Spleen (tissue), 11 donors: ENCODE measurements around the gene HNRNPUL1. TPM values are rescaled to one million over a fixed set of nuclear protein-coding genes. Genes with fewer than 3 reads are reported as not detected.

Experiments used
- DNase-seq: peaks from one replicate; pipeline ENCODE4 v3.0.0-alpha.2; 2020
- H3K27ac ChIP-seq, 8 donors: fragments of 200-600 bp; sonication (generic) in 7 of 8; 1 replicate in 4 of 8; 2 replicates in 4 of 8; pipeline versions ENCODE4 v1.5.0 to v1.8.0; 2016 to 2021; ENCODE audit warnings: inconsistent platforms in 4 of 8, mild to moderate bottlenecking in 4 of 8, moderate library complexity in 1 of 8
- H3K27me3 ChIP-seq, 7 donors: fragments of 200-600 bp; sonication (generic) in 6 of 7; replicated peaks in 1 of 7; 1 replicate in 4 of 7; 2 replicates in 3 of 7; pipeline versions ENCODE4 v1.5.0 to v1.8.0; 2016 to 2021; ENCODE audit warnings: inconsistent platforms in 3 of 7, mild to moderate bottlenecking in 1 of 7
- H3K36me3 ChIP-seq, 6 donors: fragments of 200-600 bp; sonication (generic) in 5 of 6; 1 replicate in 4 of 6; 2 replicates in 2 of 6; pipeline versions ENCODE4 v1.5.0 to v1.8.0; 2016 to 2021; ENCODE audit warnings: inconsistent platforms in 2 of 6
- H3K4me1 ChIP-seq, 6 donors: fragments of 200-600 bp; sonication (generic) in 5 of 6; 1 replicate in 3 of 6; 2 replicates in 3 of 6; pipeline versions ENCODE4 v1.5.0 to v1.8.0; 2016 to 2021; ENCODE audit warnings: inconsistent platforms in 3 of 6
- H3K4me3 ChIP-seq, 8 donors: fragments of 200-600 bp; sonication (generic) in 7 of 8; 1 replicate in 4 of 8; 2 replicates in 4 of 8; pipeline versions ENCODE4 v1.5.0 to v1.8.0; 2016 to 2021; ENCODE audit warnings: inconsistent platforms in 4 of 8, mild to moderate bottlenecking in 4 of 8, moderate library complexity in 2 of 8
- H3K9me3 ChIP-seq, 8 donors: fragments of 200-600 bp; sonication (generic) in 7 of 8; 1 replicate in 4 of 8; 2 replicates in 4 of 8; pipeline versions ENCODE4 v1.5.0 to v1.8.0; 2016 to 2021; ENCODE audit warnings: inconsistent platforms in 4 of 8
- POLR2A ChIP-seq, 3 donors: fragments of 450-650 bp; IDR thresholded peaks; one replicate each; pipeline ENCODE4 v1.5.1; 2017; ENCODE audit warnings: antibody characterized with exemption in 3 of 3, mild to moderate bottlenecking in 1 of 3
- POLR2AphosphoS5 ChIP-seq, 3 donors: sonication (generic); formaldehyde crosslinking; IDR thresholded peaks; one replicate each; pipeline ENCODE4 v1.5.1; 2017; ENCODE audit warnings: antibody characterized with exemption in 3 of 3
- WGBS, 5 donors: extraction: QIAGEN DNeasy Blood & Tissue Kit in 3 of 5; methylation state at CpG; one replicate each; pipeline versions ENCODE4 v1.1.5 to v1.1.7; 2013 to 2018; 5-methylcytosine and 5-hydroxymethylcytosine counted together
- intact Hi-C: fragments of 100-400 bp; cut with DNase I; formaldehyde crosslinking; loops from one replicate; pipeline ENCODE4 v1.15.0; 2023; ENCODE audit warnings: low total_unique reads
- polyA plus RNA-seq, 3 donors: library from polyadenylated mRNA; stranded (reverse); fragments of 200-250 nt; gene quantifications; one replicate each; pipeline ENCODE4 v1.2.1, GENCODE V29; 2013
- total RNA-seq, 7 donors: library from RNA; depleted of rRNA in 3 of 7; stranded (reverse); fragments of >200 nt in 3 of 7; fragmentation: NEBNext Ultra II Directional in 4 of 7; extraction: Animal tissue kit (Norgen Biotek cat#: 25700) in 4 of 7; gene quantifications; one replicate each; pipeline versions ENCODE4 v1.1.0 to v1.2.1, GENCODE V29; 2016 to 2021
- TF ChIP-seq, protein P1 (sequence below), 11 experiments: fragments of 200-600 bp in 7 of 11; fragments of 450-650 bp in 4 of 11; sonication (generic) in 4 of 11; IDR thresholded peaks in 8 of 11; conservative IDR thresholded peaks in 3 of 11; 1 replicate in 7 of 11; 2 replicates in 4 of 11; pipeline versions ENCODE4 v1.4.0 to v1.8.0; 2016 to 2021; ENCODE audit warnings: antibody characterized with exemption in 11 of 11, inconsistent platforms in 4 of 11, mild to moderate bottlenecking in 1 of 11
- donor health status: healthy with polysubstance abuse.
- donor health status: DM: no; HTN: no; CAD: no; lungs with moderate emphysema.
- donor health status: DM: no; HTN: no; CAD: no.
- donor health status: Bipolar disorder and iron deficiency.
- donor health status: healthy.
- donor health status: DM: no; HTN: no; CAD: no.
- donor health status: DM: yes; HTN: yes; CAD: no.

Gene HNRNPUL1
- total and polyA plus RNA-seq, 10 donors = 53.9 to 213 (median 164) TPM

DNA sequence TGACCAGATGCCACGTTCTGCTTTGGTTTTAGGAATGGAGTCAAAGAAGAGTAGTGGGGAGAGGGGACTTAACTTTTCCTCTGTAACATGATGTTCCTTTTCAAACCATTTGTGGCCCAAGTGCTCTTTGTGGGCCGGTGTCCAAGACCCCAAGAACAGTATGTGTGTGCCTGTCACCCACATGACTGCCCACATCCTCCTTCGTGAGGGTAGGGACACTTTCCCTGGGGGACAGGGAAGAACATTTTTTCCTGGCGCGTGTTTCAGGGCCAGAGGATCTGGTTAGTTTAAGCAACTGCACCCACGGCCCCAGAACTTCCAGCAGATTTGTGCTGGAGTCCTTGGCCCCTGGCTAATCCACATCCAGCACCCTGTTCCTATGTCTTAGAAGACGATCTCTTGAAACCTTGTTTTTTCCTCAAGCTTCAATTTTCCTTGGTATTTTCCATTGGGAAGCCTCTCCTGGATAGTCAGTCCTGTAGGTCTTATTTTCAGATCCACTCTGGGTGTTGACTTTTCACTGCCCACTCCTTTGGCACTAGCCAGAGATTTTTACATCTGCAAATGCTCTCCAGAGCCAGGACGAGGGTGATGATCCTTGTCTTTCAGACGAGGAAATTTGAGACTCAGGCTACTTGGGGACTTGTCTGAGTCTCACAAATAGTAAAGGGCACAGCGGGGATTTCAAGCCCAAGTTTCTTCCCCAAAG is 35.0 kb downstream of the HNRNPUL1 start:
- peaks cover 48 to 89% (median 82%) of the 10 kb centered on the region in 6 donors for H3K4me1 ChIP-seq
- DNase-seq = no peak
- no peaks in the 10 kb centered on the region for H3K27me3 ChIP-seq
- peak overlapping the region in 7 of 8 donors; percentile 48 to 98 (median 92) for H3K27ac ChIP-seq
- peaks cover 2 to 100% (median 83%) of the 10 kb centered on the region in 6 donors for H3K36me3 ChIP-seq
- WGBS, 5 donors = 49 to 67% (median 56%) methylated on average over 10 of the region's 10 CpGs
- intact Hi-C loops = no loop called here
- no peaks in the 10 kb centered on the region for H3K9me3 ChIP-seq
- TF ChIP-seq, protein P1, sequence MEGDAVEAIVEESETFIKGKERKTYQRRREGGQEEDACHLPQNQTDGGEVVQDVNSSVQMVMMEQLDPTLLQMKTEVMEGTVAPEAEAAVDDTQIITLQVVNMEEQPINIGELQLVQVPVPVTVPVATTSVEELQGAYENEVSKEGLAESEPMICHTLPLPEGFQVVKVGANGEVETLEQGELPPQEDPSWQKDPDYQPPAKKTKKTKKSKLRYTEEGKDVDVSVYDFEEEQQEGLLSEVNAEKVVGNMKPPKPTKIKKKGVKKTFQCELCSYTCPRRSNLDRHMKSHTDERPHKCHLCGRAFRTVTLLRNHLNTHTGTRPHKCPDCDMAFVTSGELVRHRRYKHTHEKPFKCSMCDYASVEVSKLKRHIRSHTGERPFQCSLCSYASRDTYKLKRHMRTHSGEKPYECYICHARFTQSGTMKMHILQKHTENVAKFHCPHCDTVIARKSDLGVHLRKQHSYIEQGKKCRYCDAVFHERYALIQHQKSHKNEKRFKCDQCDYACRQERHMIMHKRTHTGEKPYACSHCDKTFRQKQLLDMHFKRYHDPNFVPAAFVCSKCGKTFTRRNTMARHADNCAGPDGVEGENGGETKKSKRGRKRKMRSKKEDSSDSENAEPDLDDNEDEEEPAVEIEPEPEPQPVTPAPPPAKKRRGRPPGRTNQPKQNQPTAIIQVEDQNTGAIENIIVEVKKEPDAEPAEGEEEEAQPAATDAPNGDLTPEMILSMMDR (IDR thresholded peaks at IDR 0.05 in 8 of 11, conservative IDR thresholded peaks at IDR 0.05 in 3 of 11) = peak in 2 of 11 experiments; percentile 5 to 11
- TF ChIP-seq POLR2A (IDR thresholded peaks at IDR 0.05) = no peak
- TF ChIP-seq POLR2AphosphoS5 (IDR thresholded peaks at IDR 0.05) = peak in 2 of 3 donors; percentile 29 to 74
- peak overlapping the region in 1 of 8 donors; percentile 5 for H3K4me3 ChIP-seq

DNA sequence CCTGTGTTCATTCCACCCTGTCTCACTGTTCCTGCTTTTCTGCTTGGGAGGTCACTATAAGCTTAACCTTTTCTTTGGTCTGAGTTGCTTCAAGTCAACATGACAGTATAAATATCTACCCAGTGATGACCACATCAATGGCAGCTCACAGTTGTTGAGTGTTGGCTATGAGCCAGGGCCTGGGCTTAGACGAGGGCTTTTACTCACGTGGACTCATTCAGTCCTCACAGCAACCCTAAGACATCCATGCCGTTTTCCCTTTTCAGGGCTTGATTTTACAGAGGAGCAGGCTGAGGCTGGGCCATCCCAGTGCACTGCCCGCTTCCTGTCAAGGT is 35.5 kb downstream of the HNRNPUL1 start:
- intact Hi-C loops = no loop called here
- H3K4me1 ChIP-seq = peaks cover 51 to 94% (median 87%) of the 10 kb centered on the region in 6 donors

DNA sequence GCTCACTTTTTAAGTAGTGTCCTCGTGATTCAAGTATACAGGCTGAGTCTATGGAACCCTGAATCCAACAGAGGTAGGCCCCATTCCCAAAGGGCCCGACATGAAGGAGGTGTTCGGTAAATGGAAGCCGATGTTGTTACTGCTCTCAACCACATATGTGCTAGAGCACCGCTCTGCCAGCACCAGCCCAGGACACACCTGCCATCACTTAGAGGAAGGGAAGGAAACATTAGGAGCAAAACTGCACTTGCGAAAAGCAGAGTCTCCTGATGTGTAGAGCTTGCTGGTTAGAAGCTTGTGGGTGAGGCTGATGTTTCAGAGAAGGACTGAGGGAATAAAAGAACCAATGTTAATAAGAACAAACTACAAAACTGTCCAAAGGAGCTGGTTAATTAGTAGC is 36.4 kb downstream of the HNRNPUL1 start:
- DNase-seq = no peak
- Histone ChIP-seq H3K27me3 (no peaks in the 10 kb centered on the region), H3K9me3 (no peaks in the 10 kb centered on the region), H3K4me3 (no peak overlapping the region), H3K36me3 (peaks cover 0 to 100% (median 83%) of the 10 kb centered on the region in 6 donors), H3K27ac (peak overlapping the region in 6 of 8 donors; percentile 16 to 98 (median 94)), H3K4me1 (peaks cover 51 to 100% (median 95%) of the 10 kb centered on the region in 6 donors)
- intact Hi-C loops = no loop called here
- 48 to 68% (median 59%) methylated on average over 6 of the region's 6 CpGs for WGBS, 5 donors
- TF ChIP-seq, protein P1 (IDR thresholded peaks at IDR 0.05 in 8 of 11, conservative IDR thresholded peaks at IDR 0.05 in 3 of 11) = no peak
- peak in 1 of 3 donors; percentile 18 for TF ChIP-seq POLR2AphosphoS5 (IDR thresholded peaks at IDR 0.05)

More for the DNA sequence above, 35.5 kb downstream of the HNRNPUL1 start:
- DNase-seq = no peak
- H3K9me3 ChIP-seq = no peaks in the 10 kb centered on the region
- TF ChIP-seq POLR2A (IDR thresholded peaks at IDR 0.05) = no peak
- peak in 2 of 3 donors; percentile 31 to 49 for TF ChIP-seq POLR2AphosphoS5 (IDR thresholded peaks at IDR 0.05)
- H3K27ac ChIP-seq = peak overlapping the region in 6 of 8 donors; percentile 16 to 98 (median 94)
- no peak overlapping the region for H3K4me3 ChIP-seq
- H3K27me3 ChIP-seq = no peaks in the 10 kb centered on the region
- H3K36me3 ChIP-seq = peaks cover 0 to 100% (median 83%) of the 10 kb centered on the region in 6 donors
- WGBS, 5 donors = 40 to 45% (median 42%) methylated on average over 4 of the region's 4 CpGs

DNA sequence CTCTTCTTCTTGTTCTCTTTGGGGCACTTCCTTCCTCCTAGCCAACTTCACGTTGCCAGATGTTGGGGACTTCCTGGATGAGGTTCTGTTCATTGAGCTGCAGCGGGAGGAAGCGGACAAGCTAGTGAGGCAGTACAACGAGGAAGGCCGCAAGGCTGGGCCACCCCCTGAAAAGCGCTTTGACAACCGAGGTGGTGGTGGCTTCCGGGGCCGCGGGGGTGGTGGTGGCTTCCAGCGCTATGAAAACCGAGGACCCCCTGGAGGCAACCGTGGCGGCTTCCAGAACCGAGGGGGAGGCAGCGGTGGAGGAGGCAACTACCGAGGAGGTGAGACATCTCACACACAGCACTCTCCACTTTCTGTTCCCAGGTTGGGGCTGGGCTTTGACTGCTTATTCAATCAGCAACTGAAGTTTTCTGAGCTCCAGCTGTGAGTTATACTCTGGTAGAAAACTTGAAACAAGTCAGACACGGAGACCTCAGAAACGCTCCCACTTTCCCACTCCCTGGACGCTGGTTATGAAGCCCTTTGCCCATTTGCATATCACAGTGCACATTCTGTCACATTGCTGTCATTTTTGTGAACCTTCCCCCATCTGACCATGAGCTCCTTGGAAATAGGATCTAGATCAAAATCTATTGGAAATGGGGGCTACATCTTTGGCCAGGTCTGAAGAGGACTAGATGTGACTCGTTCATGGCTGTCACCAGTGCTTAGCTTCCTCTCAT is 38.6 kb downstream of the HNRNPUL1 start:
- Histone ChIP-seq H3K27me3 (no peaks in the 10 kb centered on the region), H3K9me3 (no peaks in the 10 kb centered on the region), H3K4me1 (peaks cover 60 to 100% (median 97%) of the 10 kb centered on the region in 6 donors), H3K27ac (peak overlapping the region; percentile 48 to 98 (median 80)), H3K4me3 (peak overlapping the region in 4 of 8 donors; percentile 7 to 50 (median 18)), H3K36me3 (peaks cover 0 to 97% (median 75%) of the 10 kb centered on the region in 6 donors)
- intact Hi-C loops = no loop called here
- TF ChIP-seq POLR2A (IDR thresholded peaks at IDR 0.05) (no peak), POLR2AphosphoS5 (IDR thresholded peaks at IDR 0.05) (peak; percentile 78 to 81 (median 80))
- TF ChIP-seq, protein P1 (IDR thresholded peaks at IDR 0.05 in 8 of 11, conservative IDR thresholded peaks at IDR 0.05 in 3 of 11) = no peak
- peak; percentile 92 for DNase-seq
- WGBS, 5 donors = 27 to 39% (median 33%) methylated on average over 21 of the region's 21 CpGs
